ENCODE results near the gene CS.

GRCh38 chr12:56326126-56326525 is 26.0 kb upstream of the CS start:
- no peak for TF ChIP-seq CTCF (IDR thresholded peaks at IDR 0.05)
- no peak for TF ChIP-seq EZH2 (IDR thresholded peaks at IDR 0.05)

All from neural progenitor cell (in vitro differentiated cells).